Gastroesophageal sphincter (tissue), 4 donors: ENCODE results near the gene RPS10. TPM values are rescaled to one million over a fixed set of nuclear protein-coding genes. Genes with fewer than 3 reads are reported as not detected.
"Not testable (repeated sequence)": the region's sequence is repeated elsewhere in the genome, so short reads cannot be mapped to it uniquely, and the experiment has no call there.

ENCODE experiments used
- ATAC-seq: fragments of 150-250 bp; one replicate; pipeline ENCODE4 v1.9.1; 2016; ENCODE audit warnings: mild to moderate bottlenecking, moderate library complexity
- H3K27ac ChIP-seq, 4 donors: fragments of 200-600 bp; sonication (generic) in 3 of 4; 1 replicate in 3 of 4; 2 replicates in 1 of 4; pipeline ENCODE4 v1.5.1; 2016 to 2019
- H3K27me3 ChIP-seq: fragments of 200-600 bp; sonication (generic); one replicate; pipeline ENCODE4 v1.5.1; 2019
- H3K36me3 ChIP-seq, 2 donors: fragments of 200-600 bp; sonication (generic); one replicate each; pipeline ENCODE4 v1.5.1; 2019; ENCODE audit warnings: control low read depth in 1 of 2
- H3K4me1 ChIP-seq, 3 donors: fragments of 200-600 bp; sonication (generic); 1 replicate in 2 of 3; 2 replicates in 1 of 3; pipeline ENCODE4 v1.5.1; 2016 to 2019; ENCODE audit warnings: control low read depth in 2 of 3
- H3K4me3 ChIP-seq, 2 donors: fragments of 200-600 bp; sonication (generic); one replicate each; pipeline ENCODE4 v1.5.1; 2019; ENCODE audit warnings: mild to moderate bottlenecking in 1 of 2, moderate library complexity in 1 of 2
- H3K9me3 ChIP-seq, 3 donors: fragments of 200-600 bp; sonication (generic); one replicate each; pipeline ENCODE4 v1.5.1; 2017 to 2019; ENCODE audit warnings: control low read depth in 2 of 3
- CTCF ChIP-seq, 4 experiments: fragments of 200-600 bp in 2 of 4; fragments of 450-650 bp in 2 of 4; sonication (generic) in 1 of 4; IDR thresholded peaks; one replicate each; pipeline ENCODE4 v1.5.1; 2017 to 2019; ENCODE audit warnings: antibody characterized with exemption in 4 of 4, mild to moderate bottlenecking in 2 of 4, moderate library complexity in 2 of 4
- EP300 ChIP-seq: sonication (generic); formaldehyde crosslinking; IDR thresholded peaks from one replicate; pipeline ENCODE4 v1.6.1; 2017; ENCODE audit warnings: antibody characterized with exemption, mild to moderate bottlenecking
- POLR2A ChIP-seq, 2 donors: fragments of 450-650 bp; IDR thresholded peaks; one replicate each; pipeline ENCODE4 v1.6.1; 2017; ENCODE audit warnings: antibody characterized with exemption in 2 of 2, mild to moderate bottlenecking in 2 of 2, moderate library complexity in 1 of 2
- POLR2AphosphoS5 ChIP-seq: sonication (generic); formaldehyde crosslinking; IDR thresholded peaks from one replicate; pipeline ENCODE4 v1.6.1; 2017; ENCODE audit warnings: antibody characterized with exemption
- WGBS, 2 donors: methylation state at CpG; one replicate each; pipeline ENCODE4 v1.1.5; 2018; ENCODE audit warnings: low coverage in 1 of 2; 5-methylcytosine and 5-hydroxymethylcytosine counted together
- total RNA-seq, 4 donors: library from RNA; depleted of rRNA; stranded (reverse); fragments of >200 nt; gene quantifications; one replicate each; pipeline ENCODE4 v1.1.0, GENCODE V29; 2016

RPS10 gene
- total RNA-seq, 4 donors from 2014 or later: 1,014 to 3,120 (median 2,269) TPM

GRCh38 chr6:34383656-34384320 is 42.1 kb downstream of the RPS10 start:
- ATAC-seq: peak; percentile 46
- TF ChIP-seq CTCF (IDR thresholded peaks at IDR 0.05) (no peak), POLR2AphosphoS5 (no peak), EP300 (no peak), POLR2A (IDR thresholded peaks at IDR 0.05) (no peak)
- Histone ChIP-seq H3K36me3 (no peaks in the 10 kb centered on the region), H3K9me3 (no peaks in the 10 kb centered on the region), H3K27me3 (no peaks in the 10 kb centered on the region), H3K4me3 (no peak overlapping the region), H3K27ac (peak overlapping the region in 3 of 4 donors; percentile 46 to 64 (median 63)), H3K4me1 (peaks cover 0 to 54% (median 16%) of the 10 kb centered on the region in 3 donors)
- 58 to 72% methylated on average over 3 to 6 of the region's 6 CpGs for WGBS, 2 donors

GRCh38 chr6:34383161-34383631 is 42.7 kb downstream of the RPS10 start:
- TF ChIP-seq POLR2A (IDR thresholded peaks at IDR 0.05) (no peak), POLR2AphosphoS5 (no peak), CTCF (IDR thresholded peaks at IDR 0.05) (no peak)
- no peaks in the 10 kb centered on the region for H3K9me3 ChIP-seq
- no peak overlapping the region for H3K4me3 ChIP-seq
- peaks cover 0 to 48% (median 16%) of the 10 kb centered on the region in 3 donors for H3K4me1 ChIP-seq
- H3K36me3 ChIP-seq: no peaks in the 10 kb centered on the region
- no peak for ATAC-seq
- 52 to 54% methylated on average over 3 of the region's 3 CpGs for WGBS, 2 donors
- H3K27ac ChIP-seq: peak overlapping the region in 2 of 4 donors; percentile 46 to 64
- no peaks in the 10 kb centered on the region for H3K27me3 ChIP-seq

- peaks cover 0 to 32% (median 15%) of the 10 kb centered on the region in 3 donors for H3K4me1 ChIP-seq
- no peak for ATAC-seq
- H3K4me3 ChIP-seq: no peak overlapping the region
- H3K27me3 ChIP-seq: no peaks in the 10 kb centered on the region
- H3K27ac ChIP-seq: no peak overlapping the region
- H3K9me3 ChIP-seq: no peaks in the 10 kb centered on the region
- TF ChIP-seq POLR2A (IDR thresholded peaks at IDR 0.05) (no peak), CTCF (IDR thresholded peaks at IDR 0.05) (no peak), EP300 (no peak), POLR2AphosphoS5 (no peak)
- H3K36me3 ChIP-seq: no peaks in the 10 kb centered on the region
- 76% methylated on average over 5 of the region's 5 CpGs; no CpG with 5 or more reads in 1 of the 2 donors for WGBS, 2 donors
These were observed 44.8 kb downstream of the RPS10 start for GRCh38 chr6:34381081-34381480.

GRCh38 chr6:34378470-34378869 is 47.4 kb downstream of the RPS10 start:
- ATAC-seq: no peak
- Histone ChIP-seq H3K4me3 (no peak overlapping the region), H3K27me3 (no peaks in the 10 kb centered on the region), H3K27ac (no peak overlapping the region), H3K36me3 (no peaks in the 10 kb centered on the region), H3K9me3 (no peaks in the 10 kb centered on the region), H3K4me1 (peaks cover 0 to 25% (median 3%) of the 10 kb centered on the region in 3 donors)
- no peak for TF ChIP-seq CTCF (IDR thresholded peaks at IDR 0.05)
- TF ChIP-seq POLR2AphosphoS5: no peak
- TF ChIP-seq EP300: no peak
- no peak for TF ChIP-seq POLR2A (IDR thresholded peaks at IDR 0.05)
- WGBS, 2 donors: 83 to 100% methylated on average over 2 of the region's 2 CpGs

- Histone ChIP-seq H3K27me3 (no peaks in the 10 kb centered on the region), H3K4me1 (peaks cover 0 to 21% (median 0%) of the 10 kb centered on the region in 3 donors), H3K36me3 (no peaks in the 10 kb centered on the region), H3K27ac (no peak overlapping the region), H3K9me3 (no peaks in the 10 kb centered on the region), H3K4me3 (no peak overlapping the region)
- WGBS, 2 donors: 91% methylated on average over 5 of the region's 5 CpGs; no CpG with 5 or more reads in 1 of the 2 donors
- ATAC-seq: no peak
- no peak for TF ChIP-seq POLR2A (IDR thresholded peaks at IDR 0.05)
- no peak for TF ChIP-seq POLR2AphosphoS5
- no peak for TF ChIP-seq EP300
- TF ChIP-seq CTCF (IDR thresholded peaks at IDR 0.05): no peak
These were observed 47.9 kb downstream of the RPS10 start for GRCh38 chr6:34377984-34378383.

- not testable (repeated sequence) for H3K27me3 ChIP-seq, H3K4me3 ChIP-seq, H3K36me3 ChIP-seq, ATAC-seq, H3K9me3 ChIP-seq, H3K27ac ChIP-seq
- WGBS, 2 donors: 89 to 93% methylated on average over 5 of the region's 5 CpGs
- peaks cover 0 to 19% (median 0%) of the 10 kb centered on the region in 3 donors for H3K4me1 ChIP-seq
These were observed 48.3 kb downstream of the RPS10 start for GRCh38 chr6:34377571-34377970.
